SK-N-MC (cell line): ENCODE results near the gene LNP1.

Experiments used
- EZH2 ChIP-seq: fragments of 200-600 bp; sonication (generic); IDR thresholded peaks from one replicate; pipeline ENCODE4 v1.6.1; 2017; ENCODE audit warnings: antibody characterized with exemption
- POLR2AphosphoS5 ChIP-seq: IDR thresholded peaks from 2 replicates; pipeline ENCODE4 v1.6.1; 2012; ENCODE audit warnings: mild to moderate bottlenecking, low read depth, low read length, borderline replicate concordance

GRCh38 chr3:100395679-100396431, 5.5 kb upstream of the LNP1 start:
- TF ChIP-seq POLR2AphosphoS5: no peak
- TF ChIP-seq EZH2: no peak
